Neural progenitor cell (in vitro differentiated cells): ENCODE data around the gene LSM6. TPM values are rescaled to one million over a fixed set of nuclear protein-coding genes. Genes with fewer than 3 reads are reported as not detected.

Source experiments
- DNase-seq: peaks from one replicate; pipeline ENCODE4 v3.0.0-alpha.2; 2016; ENCODE audit warnings: low spot score
- H2AFZ ChIP-seq: fragments of 200-600 bp; sonication (generic); replicated peaks from 2 replicates; pipeline ENCODE4 v1.6.1; 2016; ENCODE audit warnings: antibody characterized with exemption
- H3F3A ChIP-seq: fragments of 200-600 bp; sonication (generic); 2 replicates; pipeline ENCODE4 v1.6.1; 2016; ENCODE audit warnings: antibody characterized with exemption, low read depth
- H3K27ac ChIP-seq: fragments of 200-600 bp; sonication (generic); 2 replicates; pipeline ENCODE4 v1.5.1; 2016; ENCODE audit warnings: mild to moderate bottlenecking
- H3K27me3 ChIP-seq: fragments of 200-600 bp; sonication (generic); 2 replicates; pipeline ENCODE4 v1.6.1; 2016; ENCODE audit warnings: mild to moderate bottlenecking, moderate library complexity
- H3K36me3 ChIP-seq: fragments of 200-600 bp; sonication (generic); 2 replicates; pipeline ENCODE4 v1.5.1; 2016
- H3K4me1 ChIP-seq: fragments of 200-600 bp; sonication (generic); 2 replicates; pipeline ENCODE4 v1.6.1; 2016; ENCODE audit warnings: mixed run types
- H3K4me2 ChIP-seq: fragments of 200-600 bp; sonication (generic); 2 replicates; pipeline ENCODE4 v1.6.1; 2016
- H3K4me3 ChIP-seq: fragments of 200-600 bp; sonication (generic); 2 replicates; pipeline ENCODE4 v1.5.1; 2016
- H3K79me2 ChIP-seq: fragments of 200-600 bp; sonication (generic); 2 replicates; pipeline ENCODE4 v1.6.1; 2016; ENCODE audit warnings: low read depth
- H3K9ac ChIP-seq: fragments of 200-600 bp; sonication (generic); 2 replicates; pipeline ENCODE4 v1.6.1; 2016
- H3K9me3 ChIP-seq: fragments of 200-600 bp; sonication (generic); 2 replicates; pipeline ENCODE4 v1.5.1; 2016; ENCODE audit warnings: low read depth
- H4K20me1 ChIP-seq: fragments of 200-600 bp; sonication (generic); 2 replicates; pipeline ENCODE4 v1.6.1; 2016; ENCODE audit warnings: low read depth
- H3K27ac Mint-ChIP-seq: 3 replicates; pipeline ENCODE4 v1.8.0; 2021; ENCODE audit warnings: mixed read lengths
- H3K27me3 Mint-ChIP-seq: 2 replicates; pipeline ENCODE4 v1.8.0; 2022; ENCODE audit warnings: low read depth, mild to moderate bottlenecking, inconsistent platforms, moderate library complexity, mixed read lengths; ENCODE audit not compliant: insufficient read depth
- H3K36me3 Mint-ChIP-seq: 3 replicates; pipeline ENCODE4 v1.8.0; 2021; ENCODE audit warnings: mixed read lengths
- H3K4me1 Mint-ChIP-seq: 3 replicates; pipeline ENCODE4 v1.8.0; 2021; ENCODE audit warnings: mixed read lengths
- H3K4me3 Mint-ChIP-seq: 3 replicates; pipeline ENCODE4 v1.8.0; 2021; ENCODE audit warnings: mild to moderate bottlenecking, moderate library complexity, mixed read lengths
- H3K9me3 Mint-ChIP-seq: 3 replicates; pipeline ENCODE4 v1.8.0; 2020; ENCODE audit warnings: mixed read lengths
- CTCF ChIP-seq: fragments of 200-600 bp; sonication (generic); IDR thresholded peaks from 2 replicates; pipeline ENCODE4 v1.5.1; 2017; ENCODE audit warnings: antibody characterized with exemption, mild to moderate bottlenecking
- EZH2 ChIP-seq: fragments of 200-600 bp; sonication (generic); IDR thresholded peaks from 2 replicates; pipeline ENCODE4 v1.6.1; 2017; ENCODE audit warnings: antibody characterized with exemption, mild to moderate bottlenecking, moderate library complexity
- EZH2phosphoT487 ChIP-seq: fragments of 200-600 bp; sonication (generic); IDR thresholded peaks from 2 replicates; pipeline ENCODE4 v1.6.1; 2017; ENCODE audit warnings: antibody characterized with exemption
- total RNA-seq: library from RNA; depleted of rRNA; stranded (reverse); fragments of >200 nt; gene quantifications from 2 replicates; pipeline ENCODE4 v1.2.3, GENCODE V29; 2015; ENCODE audit warnings: low replicate concordance

Gene LSM6
- total RNA-seq, 1 donor from 2014 or later: 227 TPM

GRCh38 chr4:146232131-146232722 lies 56.7 kb downstream of the LSM6 start:
- TF ChIP-seq EZH2: no peak
- TF ChIP-seq CTCF: no peak
- no peak overlapping the region for H3K27ac Mint-ChIP-seq
- DNase-seq: no peak
- H2AFZ ChIP-seq: no peak overlapping the region
- H3K27me3 ChIP-seq: no peaks in the 10 kb centered on the region
- no peak overlapping the region for H3K4me3 ChIP-seq
- no peaks in the 10 kb centered on the region for H4K20me1 ChIP-seq
- H3F3A ChIP-seq: no peaks in the 10 kb centered on the region
- no peaks in the 10 kb centered on the region for H3K36me3 Mint-ChIP-seq
- no peak overlapping the region for H3K27ac ChIP-seq
- H3K79me2 ChIP-seq: no peaks in the 10 kb centered on the region
- no peaks in the 10 kb centered on the region for H3K9me3 ChIP-seq
- no peaks in the 10 kb centered on the region for H3K4me1 Mint-ChIP-seq
- no peak overlapping the region for H3K9ac ChIP-seq
- H3K4me3 Mint-ChIP-seq: no peak overlapping the region
- no peaks in the 10 kb centered on the region for H3K4me1 ChIP-seq
- no peak overlapping the region for H3K4me2 ChIP-seq
- peaks cover 4% of the 10 kb centered on the region for H3K27me3 Mint-ChIP-seq
- H3K36me3 ChIP-seq: no peaks in the 10 kb centered on the region
- H3K9me3 Mint-ChIP-seq: no peaks in the 10 kb centered on the region

GRCh38 chr4:146235654-146236177 lies 60.2 kb downstream of the LSM6 start:
- Histone ChIP-seq H3K4me2 (no peak overlapping the region), H3K4me1 (no peaks in the 10 kb centered on the region), H4K20me1 (no peaks in the 10 kb centered on the region), H3K9ac (no peak overlapping the region), H3K36me3 (no peaks in the 10 kb centered on the region), H3K27ac (no peak overlapping the region), H3F3A (no peaks in the 10 kb centered on the region), H2AFZ (no peak overlapping the region), H3K4me3 (no peak overlapping the region), H3K9me3 (no peaks in the 10 kb centered on the region), H3K79me2 (no peaks in the 10 kb centered on the region), H3K27me3 (no peaks in the 10 kb centered on the region)
- TF ChIP-seq CTCF (no peak), EZH2 (no peak), EZH2phosphoT487 (no peak)
- peaks cover 6% of the 10 kb centered on the region for H3K27me3 Mint-ChIP-seq
- no peak for DNase-seq
- H3K4me1 Mint-ChIP-seq: peaks cover 6% of the 10 kb centered on the region
- H3K27ac Mint-ChIP-seq: no peak overlapping the region
- H3K9me3 Mint-ChIP-seq: no peaks in the 10 kb centered on the region
- H3K36me3 Mint-ChIP-seq: no peaks in the 10 kb centered on the region
- no peak overlapping the region for H3K4me3 Mint-ChIP-seq

- TF ChIP-seq EZH2phosphoT487: no peak
- TF ChIP-seq EZH2: no peak
- no peak for TF ChIP-seq CTCF
- Histone ChIP-seq H2AFZ (no peak overlapping the region), H3K4me2 (no peak overlapping the region), H3K36me3 (no peaks in the 10 kb centered on the region), H3K4me1 (no peaks in the 10 kb centered on the region), H3K4me3 (no peak overlapping the region), H3K9ac (no peak overlapping the region), H3K79me2 (no peaks in the 10 kb centered on the region), H3K27ac (no peak overlapping the region), H3F3A (no peaks in the 10 kb centered on the region), H4K20me1 (no peaks in the 10 kb centered on the region), H3K9me3 (no peaks in the 10 kb centered on the region), H3K27me3 (no peaks in the 10 kb centered on the region)
- no peak overlapping the region for H3K27ac Mint-ChIP-seq
- no peaks in the 10 kb centered on the region for H3K9me3 Mint-ChIP-seq
- H3K4me3 Mint-ChIP-seq: no peak overlapping the region
- peaks cover 6% of the 10 kb centered on the region for H3K27me3 Mint-ChIP-seq
- DNase-seq: no peak
- H3K4me1 Mint-ChIP-seq: peaks cover 9% of the 10 kb centered on the region
- H3K36me3 Mint-ChIP-seq: no peaks in the 10 kb centered on the region
These were observed 60.7 kb downstream of the LSM6 start for GRCh38 chr4:146236216-146236615.
